HG03095 (cell line): ENCODE data around the gene PGD.
"Not testable (repeated sequence)": the region's sequence is repeated elsewhere in the genome, so short reads cannot be mapped to it uniquely, and the experiment has no call there.

Experiments used
- ATAC-seq: cut with Tn5 transposase; IDR thresholded peaks from one replicate; pipeline ENCODE4 v1.9.1; 2021; ENCODE audit warnings: moderate library complexity; ENCODE audit not compliant: unreplicated experiment

Gene PGD

DNA sequence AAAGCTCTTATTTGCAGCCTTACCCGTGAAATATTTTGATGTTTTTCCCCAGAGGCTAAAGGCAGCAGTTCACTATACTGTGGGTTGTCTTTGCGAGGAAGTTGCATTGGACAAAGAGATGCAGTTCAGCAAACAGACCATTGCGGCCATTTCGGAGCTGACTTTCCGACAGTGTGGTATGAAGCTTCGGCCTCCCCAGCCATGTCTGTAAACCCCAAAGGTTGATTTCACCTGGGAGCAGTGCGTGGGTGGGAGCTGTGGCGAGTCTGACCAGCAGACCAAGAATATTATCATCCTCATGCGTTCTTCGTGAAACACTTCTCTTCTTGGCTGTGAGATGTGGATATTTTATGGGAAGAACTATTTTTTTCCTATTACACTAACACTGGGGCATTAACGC is 34.9 kb downstream of the PGD start:
- no peak for ATAC-seq

DNA sequence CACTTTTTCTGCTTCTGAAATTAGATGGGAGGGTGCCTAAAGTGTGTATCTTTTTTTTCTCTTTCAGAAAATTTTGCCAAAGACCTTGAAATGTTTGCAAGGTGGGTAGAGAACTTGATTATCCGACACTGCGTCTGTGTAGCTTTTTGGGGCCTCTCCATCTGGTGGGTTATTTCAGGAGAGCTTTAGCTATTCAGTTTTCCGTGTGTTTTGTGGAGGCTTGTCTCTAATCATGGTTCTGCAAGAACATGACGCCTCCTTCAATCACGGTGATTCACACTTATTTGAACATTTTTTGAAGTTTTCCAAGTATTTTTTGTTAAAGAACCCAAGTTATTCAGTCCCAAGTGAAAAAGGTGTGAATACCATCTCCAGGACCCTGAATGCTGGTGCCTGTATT is 35.7 kb downstream of the PGD start:
- ATAC-seq = no peak

- no peak for ATAC-seq
These were observed 38.2 kb downstream of the PGD start for GRCh38 chr1:10437052-10437451.

GRCh38 chr1:10438677-10439163 is 39.9 kb downstream of the PGD start:
- no peak for ATAC-seq

- ATAC-seq = no peak
These were observed 41.4 kb downstream of the PGD start for GRCh38 chr1:10440305-10440704.

- ATAC-seq = no peak
These were observed 41.9 kb downstream of the PGD start for GRCh38 chr1:10440794-10441193.

DNA sequence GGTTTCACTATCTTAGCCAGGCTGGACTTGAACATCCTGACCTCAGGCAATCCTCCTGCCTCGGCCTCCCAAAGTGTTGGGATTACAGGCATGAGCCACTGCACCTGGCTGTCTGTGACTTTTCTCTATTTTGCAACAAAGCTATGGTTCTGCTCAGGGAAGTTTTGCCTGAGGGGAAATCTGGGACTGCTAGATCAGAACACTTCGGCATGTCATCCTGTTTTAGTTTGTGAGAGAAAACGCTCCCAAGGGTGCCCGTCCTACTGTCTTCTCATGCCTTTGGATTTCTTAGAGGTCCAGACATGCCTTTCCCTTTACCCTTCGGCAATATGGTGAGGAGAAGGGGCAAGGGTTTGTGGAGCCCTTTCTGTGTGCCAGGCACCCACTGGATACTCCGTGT is 45.4 kb downstream of the PGD start:
- no peak for ATAC-seq

- ATAC-seq = no peak
These were observed 46.0 kb downstream of the PGD start for GRCh38 chr1:10444795-10445397.

GRCh38 chr1:10446790-10447422 is 48.0 kb downstream of the PGD start:
- ATAC-seq = no peak

- no peak for ATAC-seq
These were observed 50.9 kb downstream of the PGD start, which contains the start of gene CORT for GRCh38 chr1:10449751-10450150. Gene CORT (plus strand): TSS chr1:10450031. CDS start chr1:10450224, 193 bp downstream.

DNA sequence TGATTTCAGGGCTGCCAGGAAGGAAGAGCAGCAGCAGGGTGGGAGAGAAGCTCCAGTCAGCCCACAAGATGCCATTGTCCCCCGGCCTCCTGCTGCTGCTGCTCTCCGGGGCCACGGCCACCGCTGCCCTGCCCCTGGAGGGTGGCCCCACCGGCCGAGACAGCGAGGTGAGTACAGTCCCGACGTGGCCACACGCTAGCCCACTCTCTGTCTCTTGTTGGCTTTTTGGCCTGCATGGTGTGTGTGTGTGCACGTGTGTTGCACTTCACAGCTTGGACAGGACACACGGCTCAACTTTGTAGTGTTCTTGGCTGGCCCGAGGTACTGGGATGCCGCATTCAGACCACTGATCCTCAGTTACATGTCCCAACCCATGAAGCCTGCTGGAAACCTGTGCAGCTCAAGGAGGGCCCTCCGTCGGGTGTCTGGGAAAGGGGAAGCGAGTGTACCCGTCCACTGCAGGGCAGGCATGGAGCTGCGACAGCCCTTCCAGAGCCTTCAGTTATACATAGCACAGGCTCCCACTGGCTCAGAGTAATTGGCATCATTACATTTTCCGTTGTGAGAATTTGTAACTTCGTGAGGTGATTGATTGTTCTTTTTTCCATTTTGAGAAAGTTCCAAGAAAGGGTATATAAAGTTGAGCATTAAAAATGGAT is 51.4 kb downstream of the PGD start:
- ATAC-seq = no peak

DNA sequence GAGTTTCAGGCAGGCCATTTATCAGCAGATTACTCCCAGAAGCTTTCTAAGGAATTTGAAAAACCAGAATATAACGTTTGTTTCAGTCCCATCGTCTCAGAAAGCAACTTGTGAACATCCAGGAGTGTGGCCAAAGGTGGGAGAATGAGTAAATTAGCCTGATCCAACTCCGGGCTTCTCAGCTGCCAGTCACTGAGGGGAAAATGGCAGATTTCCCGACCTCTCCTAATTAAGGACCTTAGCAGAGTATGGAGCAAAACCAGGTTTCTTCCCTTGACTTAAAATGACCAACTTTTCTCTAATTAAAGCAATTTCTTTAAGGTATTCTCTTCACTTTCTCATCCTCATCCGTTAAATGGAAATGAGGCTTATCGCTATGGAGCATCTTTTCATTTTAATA is 52.0 kb downstream of the PGD start:
- no peak for ATAC-seq

- ATAC-seq = no peak
These were observed 52.4 kb downstream of the PGD start for GRCh38 chr1:10451287-10451686.

DNA sequence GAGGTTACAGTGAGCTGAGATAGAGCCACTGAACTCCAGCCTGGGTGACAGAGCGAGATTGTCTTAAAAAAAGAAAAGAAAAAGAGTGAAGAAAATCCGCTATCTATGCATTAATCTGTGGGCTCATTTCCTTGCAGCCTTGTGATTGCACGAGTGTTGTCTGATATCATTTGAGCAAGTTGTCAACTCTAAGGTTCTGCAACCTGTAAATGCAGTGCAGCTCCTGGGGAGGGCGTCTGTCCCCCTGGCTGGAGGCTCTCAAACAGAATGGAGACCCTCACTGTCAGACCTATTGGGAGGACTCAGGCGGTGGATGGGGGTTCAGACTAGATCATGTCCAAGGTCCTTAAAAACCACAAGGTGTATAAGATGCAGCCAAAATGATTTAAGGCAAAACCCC is 57.2 kb downstream of the PGD start:
- no peak for ATAC-seq

DNA sequence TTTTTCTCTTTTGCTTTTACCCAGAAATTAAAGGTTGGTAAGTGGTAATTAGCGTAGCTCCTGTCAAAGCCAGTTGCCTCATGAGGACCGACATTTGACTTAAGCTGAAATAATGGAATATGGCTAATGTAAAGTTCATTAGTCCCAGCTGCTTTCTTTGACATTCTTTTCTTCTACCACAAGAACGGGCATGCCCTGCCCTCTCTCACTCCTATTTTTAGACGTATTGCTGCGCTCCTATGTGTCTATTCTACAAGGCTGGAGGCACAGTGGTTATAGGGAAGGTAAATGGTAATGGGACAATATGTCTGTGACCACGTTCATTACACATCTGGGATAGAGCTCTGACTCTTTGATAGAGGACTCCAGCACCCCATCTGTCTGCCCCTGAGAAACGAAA is 57.8 kb downstream of the PGD start:
- no peak for ATAC-seq

DNA sequence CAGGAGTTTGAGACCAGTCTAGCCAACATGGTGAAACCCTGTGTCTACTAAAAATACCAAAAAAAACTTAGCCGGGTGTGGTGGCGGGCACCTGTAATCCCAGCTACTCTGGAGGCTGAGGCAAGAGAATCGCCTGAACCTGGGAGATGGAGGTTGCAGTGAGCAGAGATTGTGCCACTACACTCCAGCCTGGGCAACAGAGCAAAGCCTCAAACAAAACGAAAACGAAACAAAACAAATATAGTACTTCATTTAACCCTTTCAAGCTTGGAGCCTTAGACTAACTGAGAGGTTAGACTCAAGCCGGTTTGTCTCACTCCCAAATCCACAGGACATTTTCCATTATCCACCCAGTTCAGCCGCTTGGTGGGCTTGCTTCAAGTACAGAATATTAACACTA is 58.6 kb downstream of the PGD start:
- not testable (repeated sequence) for ATAC-seq

DNA sequence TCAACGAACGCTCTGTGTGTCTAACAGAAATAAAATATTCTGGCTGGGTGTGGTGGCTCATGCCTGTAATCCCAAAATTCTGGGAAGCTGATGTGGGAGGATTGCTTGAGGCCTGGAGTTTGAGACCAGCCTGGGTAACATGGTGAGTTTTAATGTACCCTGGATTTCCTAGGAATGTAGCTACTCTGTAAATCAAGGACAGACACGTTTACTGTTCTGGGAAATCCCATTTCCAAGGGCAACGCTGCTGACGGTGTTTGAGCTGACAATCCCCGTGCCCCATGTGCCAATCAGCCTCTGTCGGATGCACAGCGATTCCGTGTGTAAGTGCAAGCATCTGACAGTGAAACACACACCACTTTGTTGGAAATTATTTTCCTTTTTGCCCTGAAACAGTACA is 59.0 kb downstream of the PGD start:
- no peak for ATAC-seq

- ATAC-seq = no peak
These were observed 60.3 kb downstream of the PGD start for GRCh38 chr1:10459184-10459583.

DNA sequence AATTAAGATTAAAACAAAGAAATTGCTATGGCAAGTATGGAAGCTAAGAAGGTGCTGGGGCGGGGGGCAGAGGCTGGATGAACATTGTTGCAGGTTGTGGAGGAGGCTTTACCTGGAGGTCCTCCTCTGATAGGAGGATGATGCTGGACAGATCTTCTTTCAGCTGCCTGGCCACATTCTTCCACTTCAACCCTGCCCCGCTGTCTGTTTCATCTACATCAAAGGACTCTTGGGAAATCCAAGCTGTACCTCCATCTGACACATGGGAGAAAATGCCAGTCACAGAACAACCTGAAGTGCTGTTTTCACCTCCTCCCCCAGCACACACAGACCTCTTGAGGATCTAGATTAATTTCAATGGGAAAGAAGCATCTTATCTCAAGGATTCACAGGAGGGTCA is 68.2 kb downstream of the PGD start:
- ATAC-seq = no peak

DNA sequence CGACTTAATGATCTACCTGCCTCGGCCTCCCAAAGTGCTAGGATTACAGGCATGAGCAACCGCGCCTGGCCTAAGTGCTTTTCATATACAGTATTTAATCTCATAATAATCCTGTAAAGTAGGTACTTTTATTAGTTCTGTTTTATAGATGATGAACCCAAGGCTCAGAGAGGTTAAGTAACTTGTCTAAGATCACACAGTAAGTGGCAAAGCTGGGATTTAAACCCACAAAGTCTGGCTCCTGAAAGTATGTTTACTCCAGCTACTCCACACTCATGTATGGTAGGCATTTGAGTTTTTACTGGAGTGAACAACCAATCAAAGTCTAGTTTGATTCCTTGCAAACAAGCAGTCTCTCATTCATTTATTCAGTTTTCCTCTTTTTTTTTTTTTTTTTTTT is 71.2 kb downstream of the PGD start:
- no peak for ATAC-seq
